HT1080 (cell line): ENCODE results near the gene RBBP8NL. TPM values are rescaled to one million over a fixed set of nuclear protein-coding genes. Genes with fewer than 3 reads are reported as not detected.

Experiments
- DNase-seq: peaks from one replicate; pipeline ENCODE4 v3.0.0-alpha.2; 2015; ENCODE audit warnings: low read depth
- total RNA-seq: library from RNA; depleted of rRNA; stranded (reverse); fragments of >200 nt; shearing (Covaris generic); gene quantifications from 2 replicates; pipeline ENCODE4 v1.2.3, GENCODE V29; 2014

RBBP8NL gene
- total RNA-seq, 1 experiment from 2014 or later: not detected

DNA sequence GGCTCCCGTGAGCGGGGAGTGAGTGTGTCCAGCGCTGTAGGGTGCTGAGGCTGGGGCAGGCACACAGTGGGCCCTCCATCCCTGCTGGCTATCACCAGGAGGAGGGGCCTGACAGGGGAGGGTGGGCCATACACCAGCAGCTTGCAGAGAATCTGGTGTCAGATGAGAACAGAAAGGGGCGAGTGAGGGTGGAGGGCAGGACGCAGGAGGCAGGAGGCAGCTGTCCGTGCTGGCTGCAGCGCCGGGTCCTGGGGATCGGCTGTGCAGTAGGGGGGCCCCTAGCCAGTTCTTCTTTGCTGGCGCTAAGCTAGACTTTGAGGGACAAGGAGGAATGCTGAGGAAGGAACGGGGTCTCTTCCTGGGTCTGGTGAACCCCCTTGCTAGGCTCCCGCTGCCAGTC lies 18.7 kb downstream of the RBBP8NL start:
- DNase-seq: no peak

- DNase-seq: no peak
Observed at GRCh38 chr20:62408055-62408454, 19.3 kb downstream of the RBBP8NL start.

- peak; percentile 88 for DNase-seq
Observed at GRCh38 chr20:62407221-62407992, 19.9 kb downstream of the RBBP8NL start, which contains the start of gene CABLES2. TSS of gene CABLES2 (minus strand) at chr20:62407285. CDS start at chr20:62407276, 9 bp downstream.

- DNase-seq: no peak
Observed at GRCh38 chr20:62406635-62407176, 20.6 kb downstream of the RBBP8NL start.

DNA sequence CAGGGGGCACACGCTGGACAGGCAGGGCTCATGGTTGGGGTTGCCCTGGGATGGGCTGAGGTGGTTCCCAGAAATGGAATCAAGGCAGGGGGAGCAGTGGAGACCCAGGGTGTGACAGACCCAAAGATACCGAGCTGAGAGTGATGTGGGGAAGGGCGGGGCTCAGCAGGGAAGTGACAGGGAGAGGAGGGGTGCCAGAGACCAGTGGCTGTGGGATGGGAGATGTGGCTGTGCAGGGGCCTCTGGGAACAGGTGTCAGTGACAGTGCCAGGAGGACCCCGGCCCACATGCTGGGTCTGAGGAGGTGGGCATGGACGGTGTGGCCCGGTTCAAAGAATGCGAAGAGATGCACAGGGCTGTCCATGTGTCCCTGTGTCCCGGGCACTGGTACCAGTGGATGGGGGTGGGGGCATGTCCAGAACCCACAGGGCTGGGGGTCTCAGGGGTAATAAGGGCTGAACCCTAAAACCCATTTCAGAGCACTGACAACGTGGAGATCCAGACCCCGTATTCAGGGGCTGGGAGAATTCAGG lies 21.3 kb downstream of the RBBP8NL start:
- no peak for DNase-seq

- DNase-seq: peak; percentile 38
Observed at GRCh38 chr20:62405108-62405980, 22.0 kb downstream of the RBBP8NL start.

DNA sequence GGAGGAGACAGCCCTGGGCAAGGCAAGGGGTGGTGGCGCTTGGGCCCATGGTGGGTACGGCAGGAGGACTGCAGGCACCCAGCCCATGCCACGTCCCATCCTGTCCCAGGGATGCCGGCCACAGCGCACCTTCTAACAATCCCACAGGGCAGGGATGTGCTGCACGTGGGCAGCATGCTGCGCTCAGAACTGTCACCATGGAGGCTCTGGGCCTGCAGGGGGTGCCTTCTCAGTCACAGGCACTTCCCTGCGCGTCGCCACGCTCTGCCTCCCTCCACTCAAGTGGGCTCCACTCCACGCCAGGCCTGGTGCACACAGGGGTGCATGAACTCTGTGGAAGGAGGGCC lies 22.6 kb downstream of the RBBP8NL start:
- DNase-seq: no peak

DNA sequence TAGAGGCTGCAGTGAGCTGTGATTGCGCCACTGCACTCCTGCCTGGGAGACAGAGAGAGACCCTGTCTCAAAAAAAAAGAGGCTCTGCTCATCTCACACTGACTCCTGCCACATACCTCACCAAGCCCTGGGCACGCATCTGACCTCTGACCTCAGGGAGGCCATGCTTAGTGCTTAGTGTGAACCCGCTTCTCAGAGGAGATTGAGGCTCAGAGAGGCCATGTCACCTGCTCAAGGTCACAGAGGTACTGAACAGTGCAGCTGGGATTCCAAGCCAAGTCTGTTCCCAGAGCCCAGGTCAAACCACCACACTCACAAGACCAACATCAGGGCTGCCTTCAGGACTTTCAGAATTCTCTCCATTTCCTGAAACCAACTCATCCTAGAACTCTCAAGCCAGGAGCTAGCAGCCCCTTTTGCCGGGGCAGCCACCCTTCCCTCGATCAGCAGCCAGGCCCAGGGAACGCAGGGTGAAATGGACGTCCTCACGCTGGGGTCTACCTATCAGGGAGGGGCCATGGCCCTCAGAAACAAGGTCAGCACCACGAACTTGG lies 23.1 kb downstream of the RBBP8NL start:
- no peak for DNase-seq

GRCh38 chr20:62403331-62403730 lies 24.0 kb downstream of the RBBP8NL start:
- no peak for DNase-seq

DNA sequence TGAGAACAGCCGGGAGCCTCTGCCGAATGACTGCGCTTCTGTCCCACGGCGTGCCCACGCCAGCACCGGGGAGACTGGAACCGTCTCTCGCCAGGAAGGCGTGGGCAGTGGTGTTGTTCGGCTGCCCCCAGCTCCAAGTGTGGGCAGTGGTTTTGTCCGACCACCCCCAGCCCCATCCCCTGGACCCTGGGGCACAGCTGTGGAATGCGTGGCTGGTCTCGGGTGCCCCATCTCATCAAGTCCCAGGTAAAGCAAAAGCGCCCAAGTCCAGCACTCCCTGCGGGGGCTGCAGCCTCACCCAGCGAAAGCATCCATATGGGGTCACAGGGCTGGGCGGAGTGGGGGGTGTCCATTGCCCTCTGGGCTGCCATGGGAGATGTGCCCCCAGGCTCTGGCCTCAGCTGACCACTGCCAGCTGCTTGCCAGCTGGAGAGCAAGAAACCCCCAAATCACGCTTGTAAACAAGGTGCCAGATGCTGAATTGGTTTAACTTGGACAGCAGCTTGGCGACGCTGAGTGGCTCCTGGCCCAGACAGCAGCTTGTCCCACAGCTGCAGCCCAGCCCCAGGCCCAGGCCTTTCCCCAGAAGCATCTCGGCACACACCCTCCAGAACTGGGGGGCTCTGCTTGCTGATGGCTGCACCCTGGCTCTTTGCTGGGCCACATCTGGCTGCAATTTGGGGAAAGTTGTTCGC lies 24.7 kb downstream of the RBBP8NL start:
- DNase-seq: no peak

- no peak for DNase-seq
Observed at GRCh38 chr20:62401331-62401779, 26.0 kb downstream of the RBBP8NL start.

DNA sequence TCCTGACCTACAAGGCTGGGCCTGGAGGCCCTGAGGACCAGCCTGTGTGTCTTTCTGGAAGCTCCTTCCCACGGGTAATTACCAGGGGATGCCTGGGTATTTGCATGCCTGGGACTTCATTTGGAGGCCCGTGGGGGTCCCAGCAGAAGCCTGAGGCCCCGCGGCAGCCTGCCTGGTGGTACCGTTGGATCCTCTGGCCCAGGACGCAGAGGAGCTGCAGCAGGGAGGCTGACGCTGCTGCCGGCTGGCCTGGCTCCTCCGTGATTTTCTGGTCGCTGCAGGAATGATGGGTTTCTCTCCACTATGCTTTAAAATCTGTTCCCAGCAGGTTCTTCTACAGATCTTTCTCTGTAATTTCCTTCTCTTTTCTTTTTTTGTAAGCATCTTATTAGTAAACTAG lies 26.8 kb downstream of the RBBP8NL start:
- DNase-seq: no peak

DNA sequence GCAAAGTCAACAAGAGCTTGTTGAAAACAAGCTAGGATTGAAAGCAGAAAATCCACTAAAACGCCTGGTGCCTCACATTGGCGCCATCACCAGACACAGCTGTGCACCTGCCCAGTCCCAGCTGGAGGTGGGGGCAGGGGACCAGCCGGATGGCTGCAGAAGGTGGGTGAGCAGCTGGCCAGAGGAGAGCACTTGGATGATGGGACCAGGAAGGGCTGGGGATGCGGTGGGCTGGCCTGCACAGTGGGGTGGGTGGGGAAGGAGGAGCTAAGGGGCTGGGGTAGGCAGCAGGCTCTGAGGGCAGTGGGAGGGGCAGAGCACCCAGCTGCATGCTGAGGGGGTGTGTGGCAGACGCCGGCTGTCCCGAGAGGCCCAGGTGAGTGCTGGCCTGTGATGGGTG lies 27.3 kb downstream of the RBBP8NL start:
- DNase-seq: no peak

DNA sequence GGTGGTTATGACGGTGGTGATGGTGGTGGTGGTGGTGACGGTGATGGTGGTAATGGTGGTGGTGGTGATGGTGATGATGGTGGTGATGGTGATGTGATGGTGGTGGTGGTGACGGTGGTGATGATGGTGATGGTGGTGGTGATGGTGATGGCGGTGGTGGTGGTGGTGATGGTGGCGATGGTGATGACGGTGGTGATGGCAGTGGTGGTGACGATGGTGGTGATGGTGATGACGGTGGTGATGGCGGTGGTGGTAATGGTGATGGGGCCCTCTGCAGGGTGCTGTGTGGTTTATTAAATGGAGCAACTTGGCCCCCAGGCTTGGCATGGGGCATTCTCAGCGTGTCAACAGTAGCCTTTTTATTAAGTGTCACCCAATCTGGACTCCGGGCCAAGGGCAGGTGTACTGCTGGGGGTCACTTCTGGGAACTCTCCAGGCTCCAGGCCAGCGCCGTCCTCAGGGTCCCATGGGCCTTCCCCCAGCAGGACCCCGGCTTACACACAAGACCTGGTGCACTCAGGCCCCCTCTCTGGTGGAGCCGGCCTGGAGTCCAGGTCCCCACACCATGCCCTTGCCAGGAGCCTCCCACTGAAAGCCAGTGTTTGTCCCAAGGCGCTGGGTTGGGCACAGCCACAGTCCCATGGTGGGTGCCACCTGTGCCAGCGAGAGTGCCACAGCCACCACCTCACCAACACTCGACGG lies 29.1 kb downstream of the RBBP8NL start:
- no peak for DNase-seq

DNA sequence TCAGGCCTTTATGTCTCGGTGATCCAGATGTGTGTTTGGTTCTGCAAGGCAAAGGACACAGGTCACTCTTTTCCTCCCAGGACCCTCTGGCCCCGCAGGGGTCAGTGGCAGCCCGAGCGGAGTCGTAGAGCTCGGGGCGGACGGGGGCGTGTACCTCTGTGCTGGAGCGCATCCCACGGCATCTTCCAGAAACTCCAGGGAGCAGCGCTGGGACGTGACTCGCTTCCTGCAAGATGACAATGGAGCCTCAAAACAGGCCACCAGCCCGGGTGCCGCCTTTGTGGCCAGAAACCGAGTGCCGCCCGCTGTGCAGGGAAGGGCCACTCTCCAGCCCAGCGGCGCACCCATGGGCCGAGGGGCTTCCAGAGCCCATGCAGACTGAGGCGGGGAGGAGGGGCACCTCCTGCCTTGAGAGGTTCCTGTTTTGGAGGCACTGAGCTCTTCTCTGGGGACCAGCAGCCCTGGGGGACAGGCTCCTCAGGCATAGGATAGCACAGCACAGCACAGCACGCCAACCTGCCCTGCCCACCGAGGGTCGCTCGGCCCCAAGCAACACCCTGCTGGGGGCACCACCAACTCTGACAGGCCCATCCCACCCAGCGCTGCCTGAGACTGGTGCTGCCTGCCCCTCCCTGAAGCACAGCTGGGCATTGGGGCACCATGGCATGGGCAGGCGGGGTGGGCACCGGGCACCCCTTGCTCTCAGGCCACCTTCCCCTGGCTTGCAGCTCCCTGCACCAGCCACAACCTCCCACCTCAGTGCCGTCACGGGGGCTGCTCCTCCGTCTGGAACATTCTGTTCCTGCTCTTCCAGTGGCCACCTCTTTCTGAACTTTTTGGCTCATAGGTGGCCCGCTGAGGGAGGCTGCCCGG lies 30.7 kb downstream of the RBBP8NL start:
- DNase-seq: no peak

- no peak for DNase-seq
Observed at GRCh38 chr20:62395311-62396242, 31.8 kb downstream of the RBBP8NL start.

GRCh38 chr20:62394248-62395245 lies 32.8 kb downstream of the RBBP8NL start:
- DNase-seq: no peak
